Fibroblast of pulmonary artery (primary cell): ENCODE results near the gene PGAP1.

Experiments
- DNase-seq: peaks from one replicate; pipeline ENCODE4 v3.0.0-alpha.2; 2010; ENCODE audit warnings: low read depth
- H3K4me3 ChIP-seq: replicated peaks from 2 replicates; pipeline ENCODE4 v1.5.1; 2011; ENCODE audit warnings: low read depth, mild to moderate bottlenecking, control low read depth, low read length, moderate library complexity
- TF ChIP-seq, protein P1 (sequence below): IDR thresholded peaks from 2 replicates; pipeline ENCODE4 v1.5.1; 2011; ENCODE audit warnings: mild to moderate bottlenecking, control low read depth, low read length, inconsistent platforms; ENCODE audit errors: missing control alignments

PGAP1 gene

GRCh38 chr2:196931555-196931954, 5.0 kb upstream of the PGAP1 start:
- no peak for DNase-seq
- no peak overlapping the region for H3K4me3 ChIP-seq
- TF ChIP-seq, protein P1, sequence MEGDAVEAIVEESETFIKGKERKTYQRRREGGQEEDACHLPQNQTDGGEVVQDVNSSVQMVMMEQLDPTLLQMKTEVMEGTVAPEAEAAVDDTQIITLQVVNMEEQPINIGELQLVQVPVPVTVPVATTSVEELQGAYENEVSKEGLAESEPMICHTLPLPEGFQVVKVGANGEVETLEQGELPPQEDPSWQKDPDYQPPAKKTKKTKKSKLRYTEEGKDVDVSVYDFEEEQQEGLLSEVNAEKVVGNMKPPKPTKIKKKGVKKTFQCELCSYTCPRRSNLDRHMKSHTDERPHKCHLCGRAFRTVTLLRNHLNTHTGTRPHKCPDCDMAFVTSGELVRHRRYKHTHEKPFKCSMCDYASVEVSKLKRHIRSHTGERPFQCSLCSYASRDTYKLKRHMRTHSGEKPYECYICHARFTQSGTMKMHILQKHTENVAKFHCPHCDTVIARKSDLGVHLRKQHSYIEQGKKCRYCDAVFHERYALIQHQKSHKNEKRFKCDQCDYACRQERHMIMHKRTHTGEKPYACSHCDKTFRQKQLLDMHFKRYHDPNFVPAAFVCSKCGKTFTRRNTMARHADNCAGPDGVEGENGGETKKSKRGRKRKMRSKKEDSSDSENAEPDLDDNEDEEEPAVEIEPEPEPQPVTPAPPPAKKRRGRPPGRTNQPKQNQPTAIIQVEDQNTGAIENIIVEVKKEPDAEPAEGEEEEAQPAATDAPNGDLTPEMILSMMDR = no peak

DNA sequence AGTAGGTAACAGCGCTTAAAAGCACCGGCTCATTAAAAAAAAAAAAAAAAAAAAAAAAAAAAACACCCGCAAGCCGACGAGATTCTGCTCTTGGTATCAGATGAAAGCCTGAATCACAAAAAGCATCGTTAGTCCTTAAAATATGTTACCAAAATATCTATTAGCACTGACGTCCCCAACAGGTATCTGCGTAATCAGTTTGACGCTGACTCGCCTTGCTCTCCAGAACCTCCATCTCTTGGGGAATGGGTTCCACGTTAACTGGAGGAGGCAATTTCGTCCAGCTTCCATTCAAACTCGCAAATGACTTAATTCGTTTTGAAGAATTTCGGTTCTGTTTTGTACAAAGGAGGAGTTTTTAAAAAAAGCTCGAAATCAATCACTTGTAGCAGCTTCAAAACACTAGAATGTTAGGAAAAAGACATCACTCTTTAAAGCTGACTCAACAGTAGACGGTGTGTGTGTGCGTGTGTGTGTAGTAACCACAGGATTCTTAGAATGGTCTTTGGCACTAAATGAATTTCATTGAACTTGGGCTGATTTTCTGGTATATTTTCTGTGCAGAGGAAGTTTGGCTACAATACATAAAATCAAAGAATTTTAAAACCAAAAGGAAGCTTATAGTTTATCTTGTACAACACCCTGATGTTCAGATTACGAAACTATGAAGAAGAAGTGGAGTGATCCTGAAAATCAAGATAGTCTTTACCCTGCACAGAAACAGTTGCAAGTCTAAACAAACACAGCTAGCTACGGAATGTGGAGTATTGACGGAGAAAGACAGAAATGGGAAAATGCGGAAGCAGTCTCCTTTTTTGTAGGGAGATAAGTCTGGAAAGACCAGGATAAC, 1.1 kb upstream of the PGAP1 start:
- peak overlapping the region; percentile 94 for H3K4me3 ChIP-seq
- peak; percentile 80 for DNase-seq
- TF ChIP-seq, protein P1 = no peak

- peak; percentile 40 for DNase-seq
- TF ChIP-seq, protein P1 = no peak
- H3K4me3 ChIP-seq = peak overlapping the region; percentile 94
These were observed 542 bp downstream of the PGAP1 start for GRCh38 chr2:196925768-196926561.

GRCh38 chr2:196925051-196925767, 1.3 kb downstream of the PGAP1 start:
- no peak for DNase-seq
- H3K4me3 ChIP-seq = peak overlapping the region; percentile 94
- TF ChIP-seq, protein P1 = no peak

GRCh38 chr2:196924051-196924450, 2.5 kb downstream of the PGAP1 start:
- no peak for DNase-seq
- TF ChIP-seq, protein P1 = no peak
- H3K4me3 ChIP-seq = peak overlapping the region; percentile 94

DNA sequence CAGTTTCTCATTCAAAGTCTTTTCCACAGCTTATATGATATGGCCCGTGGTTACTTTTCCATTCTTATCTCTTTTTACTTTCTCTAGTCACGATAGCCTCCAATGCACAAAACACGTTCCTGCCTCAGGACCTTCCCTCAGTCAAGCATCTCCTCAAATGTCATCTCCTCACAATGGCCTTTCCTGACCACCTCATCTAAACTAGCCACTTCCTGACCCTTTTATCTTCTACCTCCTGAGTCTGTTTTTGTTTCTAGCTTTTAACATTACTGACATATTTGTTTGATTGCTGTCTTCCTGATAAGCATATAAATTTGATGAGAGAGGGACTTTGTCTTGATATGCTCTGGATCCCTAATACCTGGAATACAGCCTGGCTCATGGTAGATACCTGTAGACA, 7.6 kb downstream of the PGAP1 start:
- TF ChIP-seq, protein P1 = no peak
- DNase-seq = no peak
- H3K4me3 ChIP-seq = no peak overlapping the region
